Endothelial cell (in vitro differentiated cells): Measurements from ENCODE around the gene GSTM1. TPM values are rescaled to one million over a fixed set of nuclear protein-coding genes. Genes with fewer than 3 reads are reported as not detected.

Experiments
- DNase-seq: peaks from one replicate; pipeline ENCODE4 v3.0.0; 2021; ENCODE audit warnings: low spot score
- H3K27ac Mint-ChIP-seq: one replicate; pipeline ENCODE4 v1.8.0; 2021; ENCODE audit warnings: mixed read lengths, inconsistent platforms; ENCODE audit not compliant: unreplicated experiment
- H3K27me3 Mint-ChIP-seq: one replicate; pipeline ENCODE4 v1.8.0; 2021; ENCODE audit warnings: mild to moderate bottlenecking, moderate library complexity, mixed read lengths, inconsistent platforms; ENCODE audit not compliant: unreplicated experiment
- H3K36me3 Mint-ChIP-seq: one replicate; pipeline ENCODE4 v1.8.0; 2021; ENCODE audit warnings: mild to moderate bottlenecking, low read depth, mixed read lengths, inconsistent platforms; ENCODE audit not compliant: unreplicated experiment
- H3K4me1 Mint-ChIP-seq: one replicate; pipeline ENCODE4 v1.8.0; 2021; ENCODE audit warnings: mild to moderate bottlenecking, mixed read lengths, inconsistent platforms; ENCODE audit not compliant: unreplicated experiment
- H3K4me3 Mint-ChIP-seq: one replicate; pipeline ENCODE4 v1.8.0; 2021; ENCODE audit warnings: mild to moderate bottlenecking, mixed read lengths, inconsistent platforms; ENCODE audit not compliant: unreplicated experiment
- H3K9me3 Mint-ChIP-seq: one replicate; pipeline ENCODE4 v1.8.0; 2021; ENCODE audit warnings: mixed read lengths, inconsistent platforms; ENCODE audit not compliant: unreplicated experiment
- total RNA-seq: library from RNA; stranded (reverse); fragmentation: NEBNext Ultra II Directional; extraction: Animal tissue kit (Norgen Biotek cat#: 25700); gene quantifications from one replicate; pipeline ENCODE4 v1.2.1, GENCODE V29; 2021; ENCODE audit not compliant: unreplicated experiment
- TF ChIP-seq, protein P1 (sequence below): fragments of 200-600 bp; sonication (generic); IDR thresholded peaks from one replicate; pipeline ENCODE4 v1.5.0; 2021; ENCODE audit warnings: antibody characterized with exemption; ENCODE audit not compliant: unreplicated experiment

The GSTM1 gene
- total RNA-seq, 1 donor from 2014 or later, result not detected

DNA sequence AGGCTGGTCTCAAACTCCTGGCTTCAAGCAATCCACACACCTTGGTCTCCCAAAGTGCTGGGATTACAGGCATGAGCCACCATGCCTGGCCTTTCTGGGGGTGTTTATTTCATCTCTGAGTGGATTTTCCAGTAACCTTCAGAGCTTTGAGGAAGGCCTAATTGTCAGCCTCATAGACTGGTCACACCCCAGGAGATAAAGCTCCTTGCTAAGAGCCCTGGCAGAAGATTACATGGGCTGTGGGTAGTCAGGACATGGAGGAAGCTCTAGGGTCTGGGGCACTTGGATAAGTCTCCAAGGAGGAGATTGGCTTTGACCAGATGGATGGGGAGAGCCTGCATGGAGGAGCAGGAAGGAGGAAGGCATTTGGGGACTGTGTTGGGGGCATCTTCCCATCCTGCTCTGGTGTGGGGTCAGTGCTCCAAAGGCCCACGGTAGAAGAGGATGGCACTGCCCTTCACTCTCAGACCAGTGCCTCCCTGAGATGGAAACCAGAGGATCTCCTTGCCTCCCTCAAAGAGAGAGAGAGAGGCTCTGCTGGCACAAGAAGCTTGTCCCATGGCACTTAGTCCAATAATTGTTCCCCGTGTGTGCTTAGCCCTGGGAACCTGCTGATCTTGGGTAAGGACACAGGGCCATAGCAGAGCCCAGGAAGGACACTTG is 46.4 kb upstream of the GSTM1 start:
- H3K27me3 Mint-ChIP-seq, result peaks cover 5% of the 10 kb centered on the region
- no peak for DNase-seq
- H3K9me3 Mint-ChIP-seq, result no peaks in the 10 kb centered on the region
- H3K4me3 Mint-ChIP-seq, result no peak overlapping the region
- peak overlapping the region; percentile 48 for H3K27ac Mint-ChIP-seq
- TF ChIP-seq, protein P1, sequence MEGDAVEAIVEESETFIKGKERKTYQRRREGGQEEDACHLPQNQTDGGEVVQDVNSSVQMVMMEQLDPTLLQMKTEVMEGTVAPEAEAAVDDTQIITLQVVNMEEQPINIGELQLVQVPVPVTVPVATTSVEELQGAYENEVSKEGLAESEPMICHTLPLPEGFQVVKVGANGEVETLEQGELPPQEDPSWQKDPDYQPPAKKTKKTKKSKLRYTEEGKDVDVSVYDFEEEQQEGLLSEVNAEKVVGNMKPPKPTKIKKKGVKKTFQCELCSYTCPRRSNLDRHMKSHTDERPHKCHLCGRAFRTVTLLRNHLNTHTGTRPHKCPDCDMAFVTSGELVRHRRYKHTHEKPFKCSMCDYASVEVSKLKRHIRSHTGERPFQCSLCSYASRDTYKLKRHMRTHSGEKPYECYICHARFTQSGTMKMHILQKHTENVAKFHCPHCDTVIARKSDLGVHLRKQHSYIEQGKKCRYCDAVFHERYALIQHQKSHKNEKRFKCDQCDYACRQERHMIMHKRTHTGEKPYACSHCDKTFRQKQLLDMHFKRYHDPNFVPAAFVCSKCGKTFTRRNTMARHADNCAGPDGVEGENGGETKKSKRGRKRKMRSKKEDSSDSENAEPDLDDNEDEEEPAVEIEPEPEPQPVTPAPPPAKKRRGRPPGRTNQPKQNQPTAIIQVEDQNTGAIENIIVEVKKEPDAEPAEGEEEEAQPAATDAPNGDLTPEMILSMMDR, result no peak
- no peaks in the 10 kb centered on the region for H3K36me3 Mint-ChIP-seq
- peaks cover 3% of the 10 kb centered on the region for H3K4me1 Mint-ChIP-seq

DNA sequence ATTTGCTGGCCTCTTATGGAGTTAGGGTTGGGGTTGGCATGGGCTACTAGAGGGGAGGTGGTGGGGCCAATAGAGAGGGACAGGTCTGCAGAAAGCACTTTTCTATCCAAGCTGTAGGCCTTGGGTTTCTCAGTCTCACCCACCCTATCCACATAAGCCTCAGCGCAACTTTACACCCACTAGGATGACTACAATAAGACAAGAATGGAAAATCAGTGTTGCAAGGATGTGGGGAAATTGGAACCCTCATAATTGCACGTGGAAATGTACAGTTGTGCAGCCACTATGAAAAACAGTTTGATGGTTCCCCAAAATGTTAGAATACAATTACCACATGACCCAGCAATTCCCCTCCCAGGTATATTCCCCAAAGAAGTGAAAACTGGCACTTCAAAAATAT is 45.8 kb upstream of the GSTM1 start:
- TF ChIP-seq, protein P1, result no peak
- Mint-ChIP-seq H3K4me1 (peaks cover 3% of the 10 kb centered on the region), H3K27me3 (peaks cover 5% of the 10 kb centered on the region), H3K4me3 (no peak overlapping the region), H3K27ac (peak overlapping the region; percentile 48), H3K36me3 (no peaks in the 10 kb centered on the region), H3K9me3 (no peaks in the 10 kb centered on the region)
- no peak for DNase-seq

DNA sequence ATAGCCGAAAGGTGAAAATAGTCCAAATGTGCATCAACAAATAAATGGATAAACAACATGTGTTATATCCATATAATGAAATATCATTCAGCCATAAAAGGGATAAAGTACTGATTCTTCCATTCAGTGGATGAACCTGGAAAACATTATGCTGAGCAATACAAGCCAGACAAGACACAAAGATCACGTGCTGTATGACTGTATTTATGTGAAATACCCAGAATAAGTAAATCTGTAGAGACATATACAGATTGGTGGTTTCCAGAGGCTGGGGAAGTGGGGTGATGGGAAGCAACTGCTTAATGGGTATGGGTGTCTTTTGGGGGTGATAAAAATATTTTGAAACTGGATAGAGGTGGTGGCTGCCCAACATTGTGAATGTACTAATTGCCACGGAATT is 45.0 kb upstream of the GSTM1 start:
- Mint-ChIP-seq H3K27me3 (peaks cover 5% of the 10 kb centered on the region), H3K27ac (no peak overlapping the region), H3K4me1 (peaks cover 3% of the 10 kb centered on the region), H3K4me3 (no peak overlapping the region), H3K9me3 (no peaks in the 10 kb centered on the region), H3K36me3 (no peaks in the 10 kb centered on the region)
- no peak for DNase-seq
- TF ChIP-seq, protein P1, result no peak

DNA sequence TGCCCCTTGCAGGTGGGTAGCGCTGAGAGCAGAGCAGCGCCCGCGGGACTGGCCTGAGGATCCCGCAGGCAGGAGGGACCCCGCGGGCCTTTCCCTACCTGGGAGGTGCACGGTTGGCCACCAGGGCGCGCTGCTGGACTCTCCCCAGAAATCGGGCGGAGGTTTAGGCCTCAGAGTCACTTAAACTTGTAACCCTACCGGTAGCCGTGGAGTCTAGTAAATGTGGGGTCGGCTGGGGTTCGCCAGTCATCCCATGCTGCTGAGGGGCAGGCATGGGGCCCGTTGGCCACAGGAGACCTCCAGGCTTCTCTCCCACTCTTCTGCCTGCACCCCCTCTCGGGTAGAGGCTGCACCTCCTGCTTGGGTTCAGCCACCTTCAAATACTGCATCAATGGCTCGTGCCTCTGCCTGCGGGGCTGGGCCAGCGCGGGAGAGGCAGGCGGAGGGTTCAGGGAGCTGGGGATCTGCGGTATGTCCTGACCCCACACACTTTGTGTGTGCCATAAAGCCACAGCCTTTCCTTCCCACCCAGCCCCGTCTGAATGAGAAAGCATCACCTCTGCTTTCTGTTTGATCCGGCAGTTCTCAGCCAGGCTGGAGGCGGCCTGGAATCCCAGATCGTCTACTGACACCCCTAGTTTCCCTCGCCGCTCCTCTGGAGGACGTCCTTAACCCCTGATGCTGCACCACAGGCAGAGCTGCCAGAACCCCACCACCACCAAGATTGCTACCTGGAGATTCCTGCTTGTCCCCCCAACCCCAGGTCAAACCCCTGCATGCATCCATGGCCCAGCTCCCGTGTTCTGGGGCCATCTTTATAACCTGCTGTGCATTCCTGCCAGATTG is 44.0 kb upstream of the GSTM1 start:
- H3K27ac Mint-ChIP-seq, result no peak overlapping the region
- peaks cover 5% of the 10 kb centered on the region for H3K27me3 Mint-ChIP-seq
- no peaks in the 10 kb centered on the region for H3K9me3 Mint-ChIP-seq
- H3K36me3 Mint-ChIP-seq, result no peaks in the 10 kb centered on the region
- H3K4me3 Mint-ChIP-seq, result no peak overlapping the region
- DNase-seq, result peak; percentile 96
- TF ChIP-seq, protein P1, result peak; percentile 84
- H3K4me1 Mint-ChIP-seq, result peaks cover 3% of the 10 kb centered on the region

DNA sequence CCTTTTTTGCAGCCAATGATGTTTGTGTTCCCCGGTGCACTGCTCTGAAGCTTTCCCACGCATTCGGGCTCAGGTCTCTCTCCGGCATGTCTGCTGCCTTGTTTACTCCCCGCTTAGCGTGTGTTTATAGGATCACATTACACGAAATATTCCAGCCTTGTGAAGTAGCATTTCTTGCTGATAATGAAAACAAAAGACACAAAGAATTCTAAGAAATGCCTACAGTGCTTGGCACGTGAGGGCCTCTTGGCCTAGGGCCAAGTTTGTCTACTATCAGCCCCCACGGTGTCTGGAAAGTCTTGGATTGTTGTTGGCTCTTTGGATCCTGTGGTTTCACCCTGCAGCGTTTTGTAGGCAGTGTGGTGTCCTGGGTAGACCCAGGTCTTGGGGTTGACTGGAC is 42.9 kb upstream of the GSTM1 start:
- no peaks in the 10 kb centered on the region for H3K36me3 Mint-ChIP-seq
- TF ChIP-seq, protein P1, result no peak
- H3K27ac Mint-ChIP-seq, result no peak overlapping the region
- no peak overlapping the region for H3K4me3 Mint-ChIP-seq
- peaks cover 7% of the 10 kb centered on the region for H3K4me1 Mint-ChIP-seq
- peaks cover 5% of the 10 kb centered on the region for H3K27me3 Mint-ChIP-seq
- H3K9me3 Mint-ChIP-seq, result no peaks in the 10 kb centered on the region
- no peak for DNase-seq
